ENCODE data around the gene FERMT2. TPM values are rescaled to one million over a fixed set of nuclear protein-coding genes. Genes with fewer than 3 reads are reported as not detected.

FERMT2 gene
- total and polyA plus RNA-seq, 3 donors from 2014 or later, result 36.8 to 45.7 (median 37.6) TPM

- no peak overlapping the region for H3K4me3 ChIP-seq
- H3K4me1 ChIP-seq, result no peaks in the 10 kb centered on the region
- DNase-seq, result no peak
- no peak for TF ChIP-seq CTCF (IDR thresholded peaks at IDR 0.05)
- no peak for TF ChIP-seq POLR2A (IDR thresholded peaks at IDR 0.05)
- 77% methylated on average over 3 of the region's 3 CpGs for WGBS, 2 donors
- intact Hi-C loops (cut with DNase I; ENCODE audit: low total_unique reads), result no loop called here
- no peaks in the 10 kb centered on the region for H3K27me3 ChIP-seq
- H3K27ac ChIP-seq, result no peak overlapping the region
- H3K36me3 ChIP-seq (ENCODE audit: low read depth, missing control alignments), result no peaks in the 10 kb centered on the region
- no peaks in the 10 kb centered on the region for H3K9me3 ChIP-seq
Observed at GRCh38 chr14:52911904-52912303, 38.9 kb downstream of the FERMT2 start.

GRCh38 chr14:52910572-52910971 lies 40.3 kb downstream of the FERMT2 start:
- H3K4me3 ChIP-seq, result no peak overlapping the region

GRCh38 chr14:52907949-52908348 lies 42.9 kb downstream of the FERMT2 start:
- H3K9me3 ChIP-seq, result no peaks in the 10 kb centered on the region
- DNase-seq, result no peak
- 81 to 85% methylated on average over 5 of the region's 5 CpGs for WGBS, 2 donors
- H3K27me3 ChIP-seq, result no peaks in the 10 kb centered on the region
- H3K4me1 ChIP-seq, result no peaks in the 10 kb centered on the region
- H3K27ac ChIP-seq, result no peak overlapping the region
- TF ChIP-seq CTCF (IDR thresholded peaks at IDR 0.05) (no peak), POLR2A (IDR thresholded peaks at IDR 0.05) (no peak)
- H3K4me3 ChIP-seq, result no peak overlapping the region
- intact Hi-C loops (cut with DNase I; ENCODE audit: low total_unique reads), result no loop called here
- no peaks in the 10 kb centered on the region for H3K36me3 ChIP-seq (ENCODE audit: low read depth, missing control alignments)

More at GRCh38 chr14:52910572-52910971, 40.3 kb downstream of the FERMT2 start:
- H3K27ac ChIP-seq, result no peak overlapping the region
- TF ChIP-seq CTCF (IDR thresholded peaks at IDR 0.05) (no peak), POLR2A (IDR thresholded peaks at IDR 0.05) (no peak)
- intact Hi-C loops (cut with DNase I; ENCODE audit: low total_unique reads), result no loop called here
- DNase-seq, result no peak
- H3K9me3 ChIP-seq, result no peaks in the 10 kb centered on the region
- 36 to 42% methylated on average over 2 of the region's 2 CpGs for WGBS, 2 donors
- no peaks in the 10 kb centered on the region for H3K4me1 ChIP-seq
- no peaks in the 10 kb centered on the region for H3K27me3 ChIP-seq
- no peaks in the 10 kb centered on the region for H3K36me3 ChIP-seq (ENCODE audit: low read depth, missing control alignments)

- no peaks in the 10 kb centered on the region for H3K36me3 ChIP-seq (ENCODE audit: low read depth, missing control alignments)
- DNase-seq, result no peak
- intact Hi-C loops (cut with DNase I; ENCODE audit: low total_unique reads), result no loop called here
- no peaks in the 10 kb centered on the region for H3K27me3 ChIP-seq
- H3K4me1 ChIP-seq, result no peaks in the 10 kb centered on the region
- TF ChIP-seq CTCF (IDR thresholded peaks at IDR 0.05) (no peak), POLR2A (IDR thresholded peaks at IDR 0.05) (no peak)
- WGBS, 2 donors, result 77 to 85% methylated on average over 3 of the region's 3 CpGs
- H3K27ac ChIP-seq, result no peak overlapping the region
- H3K4me3 ChIP-seq, result no peak overlapping the region
- H3K9me3 ChIP-seq, result no peaks in the 10 kb centered on the region
Observed at GRCh38 chr14:52906141-52906601, 44.7 kb downstream of the FERMT2 start.

- DNase-seq, result no peak
- no peaks in the 10 kb centered on the region for H3K27me3 ChIP-seq
- no peaks in the 10 kb centered on the region for H3K4me1 ChIP-seq
- no peak for TF ChIP-seq POLR2A (IDR thresholded peaks at IDR 0.05)
- no peak for TF ChIP-seq CTCF (IDR thresholded peaks at IDR 0.05)
- H3K9me3 ChIP-seq, result no peaks in the 10 kb centered on the region
- no peak overlapping the region for H3K4me3 ChIP-seq
- no peaks in the 10 kb centered on the region for H3K36me3 ChIP-seq (ENCODE audit: low read depth, missing control alignments)
- H3K27ac ChIP-seq, result no peak overlapping the region
- 53 to 56% methylated on average over 2 of the region's 2 CpGs for WGBS, 2 donors
- intact Hi-C loops (cut with DNase I; ENCODE audit: low total_unique reads), result no loop called here
Observed at GRCh38 chr14:52902971-52903619, 47.8 kb downstream of the FERMT2 start.

Data from testis (tissue), 3 donors.